Measurements from ENCODE around the gene AGL.

The AGL gene

DNA sequence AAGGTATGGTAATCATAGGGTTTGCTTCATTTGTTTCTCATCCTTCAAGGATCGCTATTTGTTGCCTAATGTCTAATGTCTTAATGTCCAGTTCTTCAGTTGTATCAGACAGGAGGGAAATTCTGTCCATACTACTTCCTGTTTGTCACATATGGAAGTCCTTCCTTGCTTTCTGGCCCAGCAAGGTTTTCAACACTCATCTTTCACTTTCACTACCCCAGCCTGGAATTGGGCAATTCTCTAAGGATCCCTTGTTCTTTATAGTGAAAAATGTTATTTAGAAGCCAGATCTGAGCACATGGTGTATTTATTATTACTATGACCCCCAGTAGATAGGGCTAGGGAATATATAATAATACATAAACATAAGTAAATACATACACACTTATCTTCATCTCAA is 69.1 kb downstream of the AGL start:
- TF ChIP-seq, protein P1, sequence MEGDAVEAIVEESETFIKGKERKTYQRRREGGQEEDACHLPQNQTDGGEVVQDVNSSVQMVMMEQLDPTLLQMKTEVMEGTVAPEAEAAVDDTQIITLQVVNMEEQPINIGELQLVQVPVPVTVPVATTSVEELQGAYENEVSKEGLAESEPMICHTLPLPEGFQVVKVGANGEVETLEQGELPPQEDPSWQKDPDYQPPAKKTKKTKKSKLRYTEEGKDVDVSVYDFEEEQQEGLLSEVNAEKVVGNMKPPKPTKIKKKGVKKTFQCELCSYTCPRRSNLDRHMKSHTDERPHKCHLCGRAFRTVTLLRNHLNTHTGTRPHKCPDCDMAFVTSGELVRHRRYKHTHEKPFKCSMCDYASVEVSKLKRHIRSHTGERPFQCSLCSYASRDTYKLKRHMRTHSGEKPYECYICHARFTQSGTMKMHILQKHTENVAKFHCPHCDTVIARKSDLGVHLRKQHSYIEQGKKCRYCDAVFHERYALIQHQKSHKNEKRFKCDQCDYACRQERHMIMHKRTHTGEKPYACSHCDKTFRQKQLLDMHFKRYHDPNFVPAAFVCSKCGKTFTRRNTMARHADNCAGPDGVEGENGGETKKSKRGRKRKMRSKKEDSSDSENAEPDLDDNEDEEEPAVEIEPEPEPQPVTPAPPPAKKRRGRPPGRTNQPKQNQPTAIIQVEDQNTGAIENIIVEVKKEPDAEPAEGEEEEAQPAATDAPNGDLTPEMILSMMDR (IDR thresholded peaks at IDR 0.05; ENCODE audit: low read depth, low read length) = no peak
- DNase-seq (ENCODE audit: extremely low read depth, low read depth) = no peak

DNA sequence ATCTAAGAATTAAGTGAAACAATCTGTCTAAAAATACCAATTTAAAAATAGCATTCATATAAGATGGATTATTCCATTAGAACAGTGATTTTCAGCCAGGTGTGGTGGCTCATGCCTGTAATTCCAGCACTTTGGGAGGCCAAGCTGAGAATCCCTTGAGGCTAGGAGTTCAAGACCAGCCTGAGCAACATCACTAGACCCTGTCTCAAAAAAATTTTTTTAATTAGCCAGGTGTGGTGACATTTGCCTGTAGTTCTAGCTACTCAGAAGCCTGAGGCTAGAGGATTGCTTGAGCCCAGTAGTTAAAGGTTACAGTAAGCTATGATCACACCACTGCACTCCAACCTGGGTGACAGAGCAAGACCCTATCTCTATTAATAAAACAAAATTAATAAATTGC is 84.6 kb downstream of the AGL start:
- DNase-seq (ENCODE audit: extremely low read depth, low read depth) = no peak

DNA sequence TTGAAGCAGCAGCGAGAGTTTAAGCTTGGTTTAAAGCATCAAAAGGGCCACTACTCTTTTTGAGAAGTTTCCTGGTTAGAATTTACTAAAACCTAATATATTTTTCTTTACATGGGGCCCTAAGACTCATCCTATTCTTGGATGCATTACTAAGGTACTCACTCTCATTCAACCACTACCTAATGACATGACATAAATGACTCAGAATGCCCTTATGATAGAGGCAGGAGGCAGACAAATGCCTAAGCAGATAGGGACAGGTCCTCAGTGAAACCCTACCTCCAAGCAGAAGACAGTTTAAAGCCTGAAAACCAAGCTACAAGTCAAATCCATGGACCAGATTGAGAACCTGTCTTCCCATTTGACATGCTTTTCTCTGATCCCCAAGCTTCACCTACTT is 85.4 kb downstream of the AGL start:
- TF ChIP-seq, protein P1 (IDR thresholded peaks at IDR 0.05; ENCODE audit: low read depth, low read length) = no peak
- no peak for DNase-seq (ENCODE audit: extremely low read depth, low read depth)

More for the DNA sequence above, 84.6 kb downstream of the AGL start:
- TF ChIP-seq, protein P1 (IDR thresholded peaks at IDR 0.05; ENCODE audit: low read depth, low read length) = no peak

DNA sequence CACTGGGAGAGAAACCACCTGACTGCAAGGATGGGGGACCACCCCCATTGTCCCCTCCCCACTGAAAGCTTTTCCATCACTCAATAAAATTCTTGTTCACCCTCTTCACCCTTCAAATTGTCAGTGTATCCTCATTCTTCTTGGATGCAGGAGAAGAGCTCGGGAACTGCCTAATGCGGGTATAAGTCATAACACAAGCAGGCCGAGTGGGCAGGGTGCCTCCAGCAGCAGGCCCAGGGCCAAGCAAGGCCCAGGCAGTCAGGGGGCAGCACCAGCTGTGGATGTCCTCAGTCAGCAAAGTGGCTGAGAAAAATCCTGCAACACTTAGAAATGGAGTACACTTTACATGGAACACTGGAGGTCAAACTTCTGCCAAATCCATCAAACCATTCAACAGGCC is 85.9 kb downstream of the AGL start:
- no peak for DNase-seq (ENCODE audit: extremely low read depth, low read depth)
- TF ChIP-seq, protein P1 (IDR thresholded peaks at IDR 0.05; ENCODE audit: low read depth, low read length) = no peak

DNA sequence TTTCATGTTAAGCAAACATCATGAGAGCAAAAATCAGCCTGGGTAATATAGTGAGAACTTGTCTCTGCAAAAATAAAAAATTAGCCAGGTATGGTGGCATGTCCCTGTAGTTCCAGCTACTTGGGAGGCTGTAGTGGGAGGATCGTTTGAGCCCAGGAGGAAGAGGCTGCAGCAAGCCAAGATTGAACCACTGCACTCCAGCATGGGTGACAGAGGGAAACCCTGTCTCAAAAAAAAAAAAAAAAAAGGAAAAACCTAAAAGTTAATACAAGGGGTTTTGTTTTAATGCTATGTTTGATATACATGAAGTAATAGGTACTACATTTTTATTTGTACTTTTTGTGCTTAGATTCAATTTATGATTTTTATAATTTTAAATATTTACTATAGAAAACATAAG is 92.6 kb downstream of the AGL start:
- TF ChIP-seq, protein P1 (IDR thresholded peaks at IDR 0.05; ENCODE audit: low read depth, low read length) = no peak
- no peak for DNase-seq (ENCODE audit: extremely low read depth, low read depth)

DNA sequence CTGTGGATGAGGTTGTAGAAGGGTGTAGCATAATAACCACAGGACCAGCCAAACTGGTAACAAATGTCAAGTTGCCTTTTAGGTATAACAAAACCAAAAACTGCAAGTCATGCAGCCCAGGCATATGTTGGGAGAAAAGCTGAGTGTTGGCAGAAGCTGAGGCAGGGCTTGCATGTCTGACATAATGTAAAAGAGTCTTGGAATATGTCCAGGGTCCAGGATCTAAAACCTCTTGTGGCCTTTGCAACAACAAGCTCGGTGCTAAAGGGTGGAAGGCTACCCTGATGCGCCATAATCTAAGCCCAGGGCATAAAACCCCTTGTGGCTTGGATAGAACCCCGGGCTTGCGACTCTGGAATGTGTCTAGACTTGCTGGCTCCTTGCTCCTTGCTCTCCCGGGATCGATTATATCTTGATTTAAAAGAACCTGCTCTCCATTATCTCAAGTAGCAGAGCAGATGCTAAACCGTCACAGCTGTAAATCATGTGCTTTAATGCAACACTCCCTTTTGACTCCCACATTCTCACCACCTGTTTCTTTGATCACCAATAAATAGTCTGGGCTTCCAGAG is 93.1 kb downstream of the AGL start:
- DNase-seq (ENCODE audit: extremely low read depth, low read depth) = peak; percentile 79
- TF ChIP-seq, protein P1 (IDR thresholded peaks at IDR 0.05; ENCODE audit: low read depth, low read length) = no peak

DNA sequence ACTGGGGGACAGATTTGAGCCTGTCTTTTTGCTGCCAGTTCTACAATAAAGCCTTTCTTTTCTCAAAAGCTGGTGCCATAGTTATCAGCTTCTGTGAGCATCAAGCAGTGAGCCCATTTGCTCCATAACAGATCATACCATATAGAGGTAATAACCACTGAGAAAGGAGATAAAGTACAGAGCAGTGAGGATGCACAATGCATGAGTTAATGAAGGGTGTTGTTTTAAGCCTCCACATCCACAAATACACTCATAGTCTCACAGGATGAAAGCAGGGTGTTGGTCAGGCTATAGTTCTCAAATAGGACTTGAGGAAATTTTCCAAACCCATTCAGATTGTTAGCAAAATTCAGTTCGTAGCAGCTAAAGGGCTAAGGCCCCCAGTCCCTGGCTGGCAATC is 94.0 kb downstream of the AGL start:
- TF ChIP-seq, protein P1 (IDR thresholded peaks at IDR 0.05; ENCODE audit: low read depth, low read length) = no peak
- DNase-seq (ENCODE audit: extremely low read depth, low read depth) = no peak

All from AG09319 (cell line).